Measurements from ENCODE around the gene PCBP3.
"Not testable (repeated sequence)": the region's sequence is repeated elsewhere in the genome, so short reads cannot be mapped to it uniquely, and the experiment has no call there.

PCBP3 gene

DNA sequence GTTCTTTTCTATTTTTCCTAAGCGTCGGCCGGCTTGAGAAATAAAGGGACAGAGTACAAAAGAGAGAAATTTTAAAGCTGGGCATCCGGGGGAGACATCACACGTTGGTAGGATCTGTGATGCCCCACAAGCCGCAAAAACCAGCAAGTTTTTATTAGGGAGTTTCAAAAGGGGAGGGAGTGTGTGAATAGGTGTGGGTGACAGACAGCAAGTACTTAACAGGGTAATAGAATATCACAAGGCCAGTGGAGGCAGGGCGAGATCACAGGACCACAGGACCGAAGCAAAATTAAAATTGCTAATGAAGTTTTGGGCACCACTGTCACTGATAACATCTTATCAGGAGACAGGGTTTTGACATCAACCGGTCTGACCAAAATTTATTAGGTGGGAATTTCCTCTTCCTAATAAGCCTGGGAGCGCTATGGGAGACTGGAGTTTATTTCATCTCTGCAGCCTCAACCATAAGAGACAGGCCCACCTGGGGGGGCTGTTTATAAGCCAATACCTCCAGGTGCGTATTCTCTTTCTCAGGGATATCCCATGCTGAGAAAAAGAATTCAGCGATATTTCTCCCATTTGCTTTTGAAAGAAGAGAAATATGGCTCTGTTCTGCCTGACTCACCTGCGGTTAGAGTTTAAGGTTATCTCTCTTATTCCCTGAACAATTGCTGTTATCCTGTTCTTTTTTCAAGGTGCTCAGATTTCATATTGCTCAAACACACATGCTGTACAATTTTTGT, 332.3 kb downstream of the PCBP3 start:
- DNase-seq: not testable (repeated sequence)

DNA sequence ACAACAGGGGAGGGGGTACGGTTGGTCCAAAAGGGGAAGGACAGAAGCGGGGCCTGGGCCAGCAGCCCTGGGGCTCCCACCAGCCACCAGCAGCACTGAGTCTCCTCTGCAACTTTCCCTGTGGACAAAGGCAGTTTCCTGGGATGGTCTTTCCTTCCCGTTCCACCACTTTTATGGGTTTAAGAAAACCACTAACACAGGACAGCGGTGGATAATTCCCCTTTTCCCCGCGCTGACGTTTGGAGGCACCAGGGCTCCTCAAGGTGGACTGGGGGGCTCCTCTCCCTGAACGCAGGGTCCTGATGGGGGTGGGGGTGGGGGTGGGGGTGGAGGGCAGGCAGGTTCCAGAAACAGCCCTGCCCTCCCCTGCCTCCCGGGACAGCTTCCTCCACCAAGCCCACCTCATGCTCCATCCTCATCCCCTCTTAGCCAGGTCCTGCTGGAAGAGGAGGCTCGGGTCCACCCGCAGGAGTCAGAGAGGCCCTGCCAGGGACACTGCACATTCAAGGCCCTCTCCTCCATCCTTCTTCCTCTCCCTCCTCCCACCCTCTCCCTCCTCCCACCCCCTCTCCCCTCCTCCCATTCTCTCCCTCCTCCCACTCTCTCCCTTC, 333.3 kb downstream of the PCBP3 start:
- no peak for DNase-seq

DNA sequence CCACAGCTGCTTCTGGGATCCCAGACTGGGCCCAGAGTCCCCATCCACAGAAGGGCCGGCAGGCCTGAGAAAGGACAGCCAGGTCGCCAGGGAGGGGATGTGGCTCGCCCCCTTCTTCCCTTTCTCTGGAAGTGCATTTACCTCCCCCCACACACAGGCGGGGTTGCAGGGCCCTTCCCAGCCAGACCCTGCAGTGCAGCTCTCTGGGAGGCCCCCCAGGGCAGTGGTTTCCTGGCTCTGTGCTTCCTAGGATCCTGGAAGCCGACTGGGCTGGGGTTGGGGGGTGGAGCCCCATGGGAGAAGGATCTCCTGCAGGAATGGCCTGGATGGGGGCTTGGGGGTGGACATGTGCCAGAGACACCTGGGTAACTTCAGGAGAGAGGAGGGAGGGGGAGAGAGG, 333.9 kb downstream of the PCBP3 start:
- no peak for DNase-seq

DNA sequence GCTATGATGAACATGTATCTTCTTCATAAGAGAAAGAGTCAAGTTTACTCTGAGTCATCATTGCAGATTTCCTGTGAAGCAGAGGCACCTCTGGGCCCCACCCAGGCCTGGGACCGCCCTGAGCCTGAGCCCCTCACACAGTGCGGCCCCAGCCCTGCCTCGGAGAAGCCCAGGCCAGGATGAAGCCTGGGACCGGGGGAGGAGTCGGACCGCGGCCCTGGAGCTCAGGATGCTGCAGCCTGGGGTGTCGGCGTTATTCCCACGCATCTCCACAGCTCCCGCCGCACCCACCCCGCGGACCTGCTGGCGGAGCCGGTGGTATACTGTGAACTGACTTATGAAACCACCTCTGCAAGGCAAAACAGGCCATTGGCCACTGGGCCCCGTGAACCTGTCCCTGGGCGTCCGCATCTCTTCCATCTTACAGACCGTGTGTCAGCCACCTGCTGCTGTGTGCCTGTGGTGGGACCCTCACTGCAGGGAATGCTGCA, 335.7 kb downstream of the PCBP3 start:
- no peak for DNase-seq

DNA sequence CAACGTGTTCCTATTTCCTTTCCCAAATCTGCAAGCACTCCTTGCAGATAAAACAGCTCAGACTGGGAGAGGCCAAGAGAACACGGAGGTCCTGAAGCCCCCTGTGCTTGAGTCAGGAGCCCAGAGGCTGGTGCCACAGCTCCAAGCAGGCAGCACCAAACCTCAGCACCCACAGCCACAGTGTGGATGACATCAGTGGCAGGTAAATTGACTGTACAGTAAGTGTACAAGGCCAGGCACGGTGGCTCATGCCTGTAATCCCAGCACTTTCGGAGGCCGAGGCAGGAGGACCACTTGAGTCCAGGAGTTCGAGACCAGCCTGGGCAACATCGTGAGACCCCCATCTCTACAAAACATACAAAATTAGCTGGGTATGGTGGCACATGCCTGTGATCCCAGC, 336.1 kb downstream of the PCBP3 start:
- DNase-seq: no peak

DNA sequence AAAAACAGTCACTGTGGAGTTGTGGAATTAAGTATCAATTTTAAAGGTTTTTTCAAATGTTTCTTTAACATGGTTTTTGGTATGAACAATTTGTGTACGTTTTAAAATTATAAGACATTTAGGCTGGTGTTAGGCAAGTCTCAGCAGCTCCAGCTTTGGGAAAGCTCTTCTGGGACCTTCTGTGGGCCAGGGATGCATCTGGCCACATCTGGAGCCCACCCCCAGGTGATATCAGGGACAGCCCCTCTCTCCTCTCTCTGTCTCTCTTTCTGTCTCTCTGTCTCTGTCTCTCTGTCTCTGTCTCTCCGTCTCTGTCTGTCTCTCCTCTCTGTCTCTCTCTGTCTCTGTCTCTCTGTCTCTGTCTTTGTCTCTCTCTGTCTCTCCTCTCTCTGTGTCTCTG, 336.7 kb downstream of the PCBP3 start:
- no peak for DNase-seq

DNA sequence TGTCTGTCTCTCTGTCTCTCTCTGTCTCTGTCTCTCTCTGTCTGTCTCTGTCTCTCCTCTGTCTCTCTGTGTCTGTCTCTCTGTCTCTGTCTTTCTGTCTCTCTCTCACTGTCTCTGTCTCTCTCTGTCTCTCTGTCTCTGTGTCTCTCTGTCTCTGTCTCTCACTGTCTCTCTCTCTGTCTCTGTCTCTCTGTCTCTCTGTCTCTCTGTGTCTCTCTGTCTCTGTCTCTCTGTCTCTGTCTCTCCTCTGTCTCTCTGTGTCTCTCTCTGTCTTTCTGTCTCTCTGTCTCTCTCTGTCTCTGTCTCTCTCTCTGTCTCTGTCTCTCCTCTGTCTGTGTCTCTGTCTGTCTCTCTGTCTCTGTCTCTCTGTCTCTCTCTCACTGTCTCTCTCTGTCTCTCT, 337.2 kb downstream of the PCBP3 start:
- no peak for DNase-seq

DNA sequence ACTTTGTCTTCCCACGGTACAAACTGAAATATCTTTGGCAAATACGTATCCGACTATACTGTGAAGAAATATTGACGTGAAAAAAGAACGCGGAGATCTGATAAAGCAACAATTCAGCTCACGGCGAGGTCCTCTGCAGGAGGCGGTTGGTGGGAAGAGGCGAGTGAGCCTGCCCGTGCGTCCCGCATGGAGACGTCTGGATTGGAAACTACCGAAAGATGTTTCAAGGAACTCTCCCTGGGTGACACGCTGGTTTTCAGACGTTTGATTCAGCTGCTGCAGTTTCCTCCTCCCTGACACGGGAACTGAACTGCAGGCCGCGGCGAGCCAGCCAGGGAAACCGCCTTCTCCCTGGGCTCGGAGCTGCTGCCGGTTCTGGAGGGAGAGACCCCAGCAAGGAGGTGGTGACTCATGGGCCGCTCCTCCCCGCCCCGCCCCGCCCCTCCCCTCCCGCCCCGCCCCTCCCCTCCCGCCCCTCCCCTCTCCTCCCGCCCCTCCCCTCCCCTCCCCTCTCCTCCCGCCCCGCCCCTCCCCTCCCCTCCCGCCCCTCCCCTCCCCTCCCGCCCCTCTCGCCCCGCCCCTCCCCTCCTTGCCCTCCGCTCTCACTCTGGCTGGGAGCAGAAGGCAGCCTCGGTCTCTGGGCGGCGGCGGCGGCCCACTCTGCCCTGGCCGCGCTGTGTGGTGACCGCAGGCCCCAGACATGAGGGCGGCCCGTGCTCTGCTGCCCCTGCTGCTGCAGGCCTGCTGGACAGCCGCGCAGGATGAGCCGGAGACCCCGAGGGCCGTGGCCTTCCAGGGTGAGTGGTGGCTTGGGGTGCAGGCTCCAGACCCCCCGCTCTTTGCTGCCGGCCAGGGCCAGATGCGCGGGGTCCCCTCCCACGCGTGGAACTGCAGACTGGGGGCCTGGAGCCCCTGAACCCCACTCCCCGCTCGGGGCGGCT, 337.9 kb downstream of the PCBP3 start, which contains the start of gene COL6A1:
Gene COL6A1, plus strand, starts transcription at position 620 of the 941 bp plus-strand sequence. Its CDS starts 81 bp downstream, at position 701.
- no peak for DNase-seq

DNA sequence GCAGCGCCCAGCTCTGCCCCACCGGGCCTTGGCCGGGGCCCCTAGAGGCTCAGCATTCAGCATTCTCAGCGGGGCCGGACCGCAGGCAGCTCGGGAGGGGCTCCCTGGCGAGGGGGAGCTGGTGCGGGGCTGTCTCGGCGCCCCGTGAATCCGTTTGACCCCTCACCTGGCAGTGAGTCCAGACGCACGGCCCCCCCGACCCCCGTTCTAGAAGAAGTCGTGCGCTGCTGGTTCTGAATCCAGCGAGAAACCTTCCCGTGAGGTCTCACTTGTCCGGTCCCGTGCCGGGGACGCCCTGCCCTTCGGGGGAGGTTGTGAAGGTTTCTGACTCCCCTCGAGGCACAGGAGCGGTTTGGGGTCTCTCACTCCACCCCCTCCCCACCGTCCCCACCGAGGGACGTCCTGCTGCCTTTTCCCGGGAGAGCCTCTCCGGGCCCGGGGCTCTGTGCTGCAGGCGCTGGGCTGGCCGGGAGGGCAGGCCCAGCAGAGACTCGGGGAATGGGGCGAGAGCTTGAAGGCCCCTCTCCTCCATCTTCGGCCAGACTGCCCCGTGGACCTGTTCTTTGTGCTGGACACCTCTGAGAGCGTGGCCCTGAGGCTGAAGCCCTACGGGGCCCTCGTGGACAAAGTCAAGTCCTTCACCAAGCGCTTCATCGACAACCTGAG, 338.7 kb downstream of the PCBP3 start:
- no peak for DNase-seq

DNA sequence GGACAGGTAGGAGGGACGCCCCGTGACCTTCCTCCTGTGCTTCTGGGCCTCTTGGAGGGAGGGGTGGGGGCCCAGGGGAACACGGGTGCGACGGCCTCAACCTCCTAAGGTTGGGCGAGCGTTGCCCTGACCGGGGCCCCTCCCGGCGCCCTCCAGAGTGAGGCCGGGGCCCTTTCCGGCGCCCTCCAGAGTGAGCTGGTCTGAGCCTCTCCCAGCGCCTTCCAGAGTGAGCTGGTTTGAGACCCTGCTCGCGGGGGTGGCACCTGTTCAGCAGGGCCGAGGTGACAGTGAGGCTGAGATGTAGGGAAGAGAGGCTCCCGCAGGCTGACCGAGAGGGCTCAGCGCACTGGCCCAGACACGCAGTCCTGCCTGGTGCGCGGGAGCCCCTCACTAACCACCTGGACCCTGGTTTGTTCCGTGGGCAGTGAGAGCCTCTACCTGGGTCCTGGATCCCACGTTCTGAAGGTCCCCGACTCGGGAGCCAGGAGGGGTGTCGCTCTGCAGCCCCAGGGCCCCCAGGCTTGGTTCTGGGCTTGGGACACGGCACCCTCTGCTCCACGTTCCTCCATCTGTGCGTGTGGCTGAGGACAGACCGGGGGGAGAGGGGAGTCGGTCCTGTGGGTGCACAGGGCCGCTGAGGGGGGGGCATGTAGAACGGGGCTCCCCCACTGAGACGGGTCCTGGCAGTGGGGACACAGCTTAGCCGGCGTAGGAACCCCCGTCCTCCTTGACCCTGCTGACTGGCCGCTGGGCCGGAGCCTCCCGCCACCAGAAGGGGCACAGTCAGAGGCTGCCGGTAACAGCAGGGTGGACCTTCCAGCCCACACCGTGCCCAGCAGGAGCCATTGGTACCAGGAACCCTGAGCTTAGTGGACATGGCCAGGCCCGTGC, 339.5 kb downstream of the PCBP3 start:
- no peak for DNase-seq

DNA sequence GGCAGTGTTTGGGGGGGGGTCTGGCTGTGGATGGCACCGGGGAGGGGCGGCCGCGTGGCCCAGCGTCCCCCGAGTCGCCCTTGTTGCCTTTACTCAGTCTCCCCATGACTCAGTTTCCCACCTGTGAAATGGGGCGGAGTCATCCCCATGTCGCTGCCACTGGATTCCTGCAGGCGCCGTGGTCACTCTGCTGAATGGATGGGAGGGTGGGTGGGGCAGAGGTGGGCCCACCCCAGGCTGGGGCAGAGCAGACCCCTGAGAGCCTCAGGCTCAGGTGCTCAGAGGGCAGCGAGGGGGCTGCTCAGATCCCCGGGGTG, 340.1 kb downstream of the PCBP3 start:
- DNase-seq: no peak

DNA sequence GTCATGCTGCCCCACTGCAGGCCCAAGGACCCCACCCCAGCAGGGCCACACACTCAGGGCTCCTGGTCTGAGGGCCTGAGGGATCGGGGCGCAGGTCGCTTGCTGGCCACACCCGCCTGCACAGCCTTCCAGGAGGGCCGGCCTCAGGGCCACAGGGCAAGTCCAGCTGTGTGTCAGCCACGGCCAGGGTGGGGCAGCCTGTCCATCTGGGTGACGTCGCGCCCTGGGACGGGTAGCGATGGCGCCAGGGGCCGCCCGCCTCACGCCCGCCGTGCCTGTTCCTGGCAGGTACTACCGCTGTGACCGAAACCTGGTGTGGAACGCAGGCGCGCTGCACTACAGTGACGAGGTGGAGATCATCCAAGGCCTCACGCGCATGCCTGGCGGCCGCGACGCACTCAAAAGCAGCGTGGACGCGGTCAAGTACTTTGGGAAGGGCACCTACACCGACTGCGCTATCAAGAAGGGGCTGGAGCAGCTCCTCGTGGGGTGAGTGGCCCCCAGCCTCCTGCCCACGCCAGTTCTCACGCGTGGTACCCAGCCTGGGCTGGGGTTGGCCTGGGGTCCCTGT, 340.5 kb downstream of the PCBP3 start:
- no peak for DNase-seq

DNA sequence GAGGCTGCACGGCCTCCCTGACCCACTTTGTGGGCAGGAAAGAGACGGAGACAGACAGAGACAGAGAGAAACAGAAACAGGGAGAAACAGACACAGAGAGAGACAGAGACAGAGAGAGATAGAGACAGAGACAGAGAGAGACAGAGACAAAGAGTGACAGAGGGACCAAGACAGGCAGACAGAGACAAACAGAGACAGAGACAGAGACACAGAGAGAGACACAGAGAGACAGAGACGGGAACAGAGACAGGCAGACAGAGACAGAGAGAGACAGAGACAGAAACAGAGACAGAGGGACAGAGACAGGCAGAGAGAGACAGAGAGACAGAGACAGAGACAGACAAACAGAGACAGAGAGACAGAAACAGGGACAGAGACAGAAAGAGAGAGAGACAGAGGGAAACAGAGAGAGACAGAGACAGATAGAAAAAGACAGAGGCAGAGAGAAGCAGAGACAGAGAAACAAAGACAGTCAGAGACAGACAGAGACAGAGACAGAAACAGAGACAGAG, 341.1 kb downstream of the PCBP3 start:
- DNase-seq: no peak

DNA sequence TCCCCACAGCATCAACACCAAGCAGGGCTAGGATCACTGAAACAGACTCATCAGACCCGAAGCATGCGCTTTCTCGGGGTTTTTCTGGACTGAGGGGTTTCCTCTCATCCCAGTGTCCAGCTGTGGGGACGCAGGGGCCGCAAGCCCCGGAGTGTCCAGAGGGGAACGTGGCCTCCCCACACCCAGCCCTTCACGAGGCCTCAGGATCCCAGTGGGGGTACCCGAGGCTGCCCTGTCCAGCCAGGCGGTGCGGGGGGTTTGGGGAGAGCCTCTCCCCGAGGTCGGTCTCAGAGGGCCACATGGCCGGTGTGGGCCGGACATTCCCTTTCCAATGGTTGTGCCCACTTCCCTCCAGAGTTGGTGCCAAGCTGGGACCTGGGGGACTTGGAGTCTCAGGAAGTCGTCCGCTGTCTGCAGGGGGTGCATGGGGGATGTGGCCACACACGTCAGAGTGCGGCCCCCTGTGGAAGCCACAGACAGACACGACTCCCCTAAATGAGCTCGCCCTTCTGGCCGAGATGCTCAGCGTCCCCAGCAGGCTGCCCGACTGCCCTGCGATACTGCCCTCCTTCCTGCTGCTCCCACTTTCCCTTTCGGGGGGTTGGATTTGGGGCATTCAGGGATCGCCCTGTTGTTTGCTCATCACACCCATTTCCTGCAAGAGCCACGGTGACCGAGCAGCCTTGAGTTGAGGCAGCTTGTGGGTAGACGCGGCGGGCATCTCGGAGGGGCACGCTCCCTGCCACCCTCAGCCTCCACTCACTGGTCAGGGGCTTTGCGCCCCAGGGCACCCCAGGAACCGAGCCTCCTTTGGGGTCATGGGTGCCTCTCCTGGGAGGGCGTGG, 342.2 kb downstream of the PCBP3 start:
- DNase-seq: no peak

DNA sequence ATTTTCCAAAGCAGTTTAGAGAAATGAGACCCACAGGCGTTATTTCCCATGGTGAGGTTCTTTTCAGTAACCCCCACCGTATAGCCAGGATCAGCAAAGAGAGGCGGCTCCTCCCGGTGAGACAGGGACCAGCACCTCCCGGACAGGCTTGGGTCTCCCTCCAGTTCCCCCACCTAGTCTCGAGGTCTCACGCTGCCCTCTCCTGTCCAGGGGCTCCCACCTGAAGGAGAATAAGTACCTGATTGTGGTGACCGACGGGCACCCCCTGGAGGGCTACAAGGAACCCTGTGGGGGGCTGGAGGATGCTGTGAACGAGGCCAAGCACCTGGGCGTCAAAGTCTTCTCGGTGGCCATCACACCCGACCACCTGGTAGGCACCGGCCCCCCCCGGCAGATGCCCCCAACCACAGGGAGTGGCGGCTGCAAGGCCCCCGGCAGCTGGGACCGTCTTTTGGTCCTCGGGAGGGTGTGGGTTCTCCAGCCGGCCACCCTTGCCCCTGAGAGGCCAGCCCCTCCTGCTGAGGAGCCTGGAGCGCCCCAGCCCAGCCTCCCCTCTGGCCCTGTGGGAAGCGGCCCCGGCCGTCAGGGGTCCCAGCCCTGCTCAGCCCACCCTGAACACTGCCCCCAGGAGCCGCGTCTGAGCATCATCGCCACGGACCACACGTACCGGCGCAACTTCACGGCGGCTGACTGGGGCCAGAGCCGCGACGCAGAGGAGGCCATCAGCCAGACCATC, 343.0 kb downstream of the PCBP3 start:
- DNase-seq: no peak

DNA sequence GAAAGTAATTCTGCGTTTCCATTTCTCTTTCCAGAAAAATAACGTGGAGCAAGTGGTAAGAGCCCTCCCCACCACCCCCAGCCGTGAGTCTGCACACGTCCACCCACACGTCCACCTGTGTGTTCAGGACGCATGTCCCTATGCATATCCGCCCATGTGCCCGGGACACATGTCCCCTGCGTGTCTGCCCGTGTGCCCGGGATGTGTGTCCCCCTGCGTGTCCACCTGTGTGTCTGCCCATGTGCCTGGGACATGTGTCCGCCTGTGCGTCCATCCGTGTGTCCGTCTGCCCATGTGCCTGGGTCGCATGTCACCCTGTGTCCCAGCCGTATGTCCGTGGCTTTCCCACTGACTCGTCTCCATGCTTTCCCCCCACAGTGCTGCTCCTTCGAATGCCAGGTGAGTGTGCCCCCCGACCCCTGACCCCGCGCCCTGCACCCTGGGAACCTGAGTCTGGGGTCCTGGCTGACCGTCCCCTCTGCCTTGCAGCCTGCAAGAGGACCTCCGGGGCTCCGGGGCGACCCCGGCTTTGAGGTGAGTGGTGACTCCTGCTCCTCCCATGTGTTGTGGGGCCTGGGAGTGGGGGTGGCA, 343.7 kb downstream of the PCBP3 start:
- no peak for DNase-seq

DNA sequence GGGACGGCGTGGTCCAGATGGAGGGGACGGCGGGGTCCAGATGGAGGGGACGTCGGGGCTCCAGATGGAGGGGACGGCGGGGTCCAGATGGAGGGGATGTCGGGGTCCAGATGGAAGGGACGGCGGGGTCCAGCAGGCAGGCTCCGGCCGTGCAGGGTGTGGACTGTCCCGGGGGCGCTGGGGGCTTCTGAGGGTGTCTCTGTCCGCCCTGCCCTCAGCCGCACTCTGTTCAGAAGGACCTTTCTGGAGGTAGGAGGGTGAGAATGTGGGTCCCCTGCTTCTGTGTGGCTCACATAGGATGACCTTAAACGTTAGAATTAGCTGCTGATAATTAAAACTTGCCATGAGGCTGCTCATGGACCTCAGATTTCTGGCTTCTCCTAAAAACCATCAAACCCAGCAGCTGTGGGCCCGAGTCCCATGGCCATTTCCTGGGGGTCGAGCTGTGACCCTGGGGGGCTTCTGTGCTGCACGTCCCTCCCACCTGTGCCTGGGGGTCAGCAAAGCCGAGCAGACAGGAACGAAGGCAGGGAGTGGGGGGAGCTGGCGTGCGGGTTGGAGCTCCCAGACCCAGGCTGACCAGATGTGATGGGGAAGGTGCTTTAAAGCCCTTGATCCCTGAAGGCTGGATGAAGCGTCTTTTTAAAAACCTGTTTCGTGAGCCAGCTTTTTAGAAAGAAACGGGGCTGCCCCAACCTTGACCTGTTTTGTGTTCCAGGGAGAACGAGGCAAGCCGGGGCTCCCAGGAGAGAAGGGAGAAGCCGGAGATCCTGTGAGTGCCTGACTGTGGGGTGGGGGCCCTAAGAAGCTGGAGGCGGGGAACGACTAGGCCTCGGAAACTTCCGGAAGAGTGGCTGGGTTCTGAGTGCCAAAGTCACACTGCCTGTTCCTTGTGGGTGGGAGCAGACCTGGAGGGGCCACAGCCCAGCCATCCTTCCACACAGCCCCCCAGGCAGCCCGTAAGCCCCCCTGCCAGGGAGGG, 345.1 kb downstream of the PCBP3 start:
- no peak for DNase-seq

All from NK-92 treated with Interleukin-12 subunit alpha and Interleukin-12 subunit beta, amount 100 ng/mL, for 24 hours (cell line).